HCT116 (cell line): ENCODE data around the gene TSPAN5. TPM values are rescaled to one million over a fixed set of nuclear protein-coding genes. Genes with fewer than 3 reads are reported as not detected.

ENCODE experiments used
- ATAC-seq: fragments of 200-7000 bp; cut with Tn5 transposase; 2 replicates; pipeline ENCODE4 v1.9.1; 2020; ENCODE audit warnings: mild to moderate bottlenecking, moderate library complexity
- BruUV-seq: library from RNA; stranded (reverse); fragments of 400-500 nt; replicated peaks from 2 replicates; lab custom pipeline; 2021; lab: Mats Ljungman, UMichigan
- CTCF ChIA-PET: fragments of 300-600 bp; sonication (Branson Sonifier 250); formaldehyde crosslinking; loops from one replicate; lab custom pipeline; 2021; ENCODE audit warnings: antibody characterized with exemption; lab: Charles Lee
- POLR2A ChIA-PET: fragments of 300-600, 350-600 bp; sonication (Branson Sonifier 250); formaldehyde crosslinking; loops from one replicate; lab custom pipeline; 2021; ENCODE audit warnings: antibody characterized with exemption; lab: Charles Lee
- RAD21 ChIA-PET, 2 experiments: fragments of 300-600 bp; sonication (Branson Sonifier 250); formaldehyde crosslinking; loops; one replicate each; lab custom pipeline; 2023; ENCODE audit warnings: low total read pairs in 2 of 2; ENCODE audit not compliant: uncharacterized antibody in 2 of 2, unreplicated experiment in 2 of 2, low non-redundant PET in 1 of 2; lab: Charles Lee
- DNase-seq: peaks from one replicate; pipeline ENCODE4 v3.0.0-alpha.2; 2010; ENCODE audit warnings: low read depth, low spot score
- H2AFZ ChIP-seq: fragments of 200-600 bp; shearing (Covaris generic), sonication (generic); 2 replicates; pipeline ENCODE4 v1.6.1; 2017; ENCODE audit warnings: low read depth, mixed run types, mixed read lengths, antibody characterized with exemption, low read length; ENCODE audit not compliant: poor library complexity, severe bottlenecking
- H3K27ac ChIP-seq: 2 replicates; pipeline ENCODE4 v1.5.1; 2012; ENCODE audit warnings: low read depth, low read length
- H3K27me3 ChIP-seq: fragments of 200-600 bp; sonication (generic); 2 replicates; pipeline ENCODE4 v1.6.1; 2016; ENCODE audit warnings: mixed run types, low read length, mixed read lengths; ENCODE audit not compliant: insufficient read depth
- H3K36me3 ChIP-seq, 2 experiments: fragments of 200-500 bp in 1 of 2; fragments of 200-600 bp in 1 of 2; sonication (Bioruptor generic) in 1 of 2; sonication (generic) in 1 of 2; 2 replicates each; pipeline versions ENCODE4 v1.5.1 to v1.6.1; 2014 to 2016; ENCODE audit warnings: low read length in 2 of 2, inconsistent platforms in 1 of 2, mixed read lengths in 1 of 2, mixed run types in 1 of 2; ENCODE audit not compliant: insufficient read depth in 2 of 2, control insufficient read depth in 1 of 2
- H3K4me1 ChIP-seq, 2 experiments: fragments of 200-600 bp in 1 of 2; sonication (generic) in 1 of 2; 2 replicates each; pipeline versions ENCODE4 v1.5.1 to v1.6.1; 2012 to 2017; ENCODE audit warnings: low read length in 2 of 2, inconsistent platforms in 1 of 2, mild to moderate bottlenecking in 1 of 2, mixed read lengths in 1 of 2, mixed run types in 1 of 2, moderate library complexity in 1 of 2; ENCODE audit not compliant: insufficient read depth in 2 of 2, control insufficient read depth in 1 of 2
- H3K4me2 ChIP-seq: fragments of 200-600 bp; sonication (generic); 2 replicates; pipeline ENCODE4 v1.6.1; 2017; ENCODE audit warnings: mixed run types, low read length, mixed read lengths
- H3K4me3 ChIP-seq, 2 experiments: fragments of 200-600 bp in 1 of 2; sonication (generic) in 1 of 2; replicated peaks in 1 of 2; 2 replicates each; pipeline ENCODE4 v1.5.1; 2011 to 2016; ENCODE audit warnings: low read length in 2 of 2, control low read depth in 1 of 2, low read depth in 1 of 2, mild to moderate bottlenecking in 1 of 2, mixed read lengths in 1 of 2, mixed run types in 1 of 2
- H3K79me2 ChIP-seq: fragments of 200-600 bp; sonication (generic); 2 replicates; pipeline ENCODE4 v1.6.1; 2017; ENCODE audit warnings: mild to moderate bottlenecking, mixed run types, low read length, moderate library complexity, mixed read lengths; ENCODE audit not compliant: insufficient read depth
- H3K9ac ChIP-seq: fragments of 200-600 bp; sonication (generic); 2 replicates; pipeline ENCODE4 v1.6.1; 2016; ENCODE audit warnings: low read length, mixed read lengths
- H3K9me2 ChIP-seq: fragments of 200-600 bp; sonication (generic), shearing (Covaris generic); 2 replicates; pipeline ENCODE4 v1.6.1; 2017; ENCODE audit warnings: mixed run types, mild to moderate bottlenecking, moderate library complexity; ENCODE audit not compliant: insufficient read depth
- H3K9me3 ChIP-seq, 2 experiments: fragments of 200-500 bp in 1 of 2; fragments of 200-600 bp in 1 of 2; sonication (Bioruptor generic) in 1 of 2; sonication (generic) in 1 of 2; 2 replicates each; pipeline ENCODE4 v1.6.1; 2014 to 2017; ENCODE audit warnings: low read length in 2 of 2, mixed read lengths in 2 of 2, inconsistent platforms in 1 of 2, low read depth in 1 of 2, mild to moderate bottlenecking in 1 of 2, mixed run types in 1 of 2, moderate library complexity in 1 of 2; ENCODE audit not compliant: control insufficient read depth in 1 of 2, insufficient read depth in 1 of 2
- H4K20me1 ChIP-seq: fragments of 200-600 bp; sonication (generic), shearing (Covaris generic); 2 replicates; pipeline ENCODE4 v1.6.1; 2017; ENCODE audit warnings: mixed run types, mild to moderate bottlenecking, moderate library complexity; ENCODE audit not compliant: insufficient read depth
- ATF3 ChIP-seq: IDR thresholded peaks from 2 replicates; pipeline ENCODE4 v1.6.1; 2012
- CBX3 ChIP-seq: IDR thresholded peaks from 2 replicates; pipeline ENCODE4 v1.6.1; 2012; ENCODE audit warnings: low read depth
- CEBPB ChIP-seq: IDR thresholded peaks from 2 replicates; pipeline ENCODE4 v1.6.1; 2012; ENCODE audit warnings: low read depth
- ELF1 ChIP-seq: IDR thresholded peaks from 2 replicates; pipeline ENCODE4 v1.6.1; 2012; ENCODE audit warnings: low read depth, borderline replicate concordance
- EZH2 ChIP-seq: fragments of 200-600 bp; sonication (generic); IDR thresholded peaks from 2 replicates; pipeline ENCODE4 v1.6.1; 2017; ENCODE audit warnings: antibody characterized with exemption, mixed run types
- EZH2phosphoT487 ChIP-seq: fragments of 200-600 bp; IDR thresholded peaks from 2 replicates; pipeline ENCODE4 v1.6.1; 2018; ENCODE audit warnings: antibody characterized with exemption, borderline replicate concordance
- FOSL1 ChIP-seq: IDR thresholded peaks from 2 replicates; pipeline ENCODE4 v1.6.1; 2012; ENCODE audit warnings: low read depth
- JUND ChIP-seq: IDR thresholded peaks from 2 replicates; pipeline ENCODE4 v1.6.1; 2012
- POLR2AphosphoS5 ChIP-seq: IDR thresholded peaks from 2 replicates; pipeline ENCODE4 v1.6.1; 2011; ENCODE audit warnings: mild to moderate bottlenecking, low read depth, low read length, moderate library complexity
- RAD21 ChIP-seq: IDR thresholded peaks from 2 replicates; pipeline ENCODE4 v1.6.1; 2012; ENCODE audit warnings: low read depth, mild to moderate bottlenecking
- SRF ChIP-seq: IDR thresholded peaks from 2 replicates; pipeline ENCODE4 v1.6.1; 2012; ENCODE audit warnings: low read depth
- ZBTB33 ChIP-seq: IDR thresholded peaks from 2 replicates; pipeline ENCODE4 v1.6.1; 2011; ENCODE audit warnings: mild to moderate bottlenecking, low read length, moderate library complexity; ENCODE audit not compliant: insufficient replicate concordance; ENCODE audit errors: extremely low read depth
- intact Hi-C: fragments of 100-400 bp; cut with micrococcal nuclease; formaldehyde crosslinking; loops from 2 replicates; pipeline ENCODE4 v1.10.0; 2022
- total RNA-seq: library from RNA; stranded (reverse); gene quantifications from one replicate; pipeline ENCODE4 v1.2.1, GENCODE V29; 2021; ENCODE audit not compliant: unreplicated experiment
- TF ChIP-seq, protein P1 (sequence below): IDR thresholded peaks from 2 replicates; pipeline ENCODE4 v1.6.1; 2012

Gene TSPAN5
- total RNA-seq, 1 experiment from 2014 or later = 56.8 TPM

DNA sequence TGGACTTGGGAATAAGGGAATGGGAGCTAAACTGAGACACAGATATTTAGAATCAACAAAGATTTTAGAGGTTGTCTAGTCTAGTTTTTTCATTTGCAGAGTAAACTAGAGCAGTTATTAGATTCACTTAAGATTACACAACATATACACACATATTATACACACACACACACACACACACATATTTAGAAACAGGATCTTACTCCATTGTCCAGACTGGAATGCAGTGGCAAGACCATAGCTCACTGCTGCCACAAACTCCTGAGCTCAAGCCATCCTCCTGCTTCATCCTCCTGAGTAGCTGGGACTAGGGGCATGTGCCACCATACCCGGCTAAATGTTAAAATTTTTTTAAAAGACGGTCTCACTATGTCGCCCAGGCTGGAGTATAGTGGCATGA is 127.8 kb downstream of the TSPAN5 start:
- no peak for DNase-seq
- H2AFZ ChIP-seq = no peak overlapping the region
- no peaks in the 10 kb centered on the region for H3K9me3 ChIP-seq
- H3K27ac ChIP-seq = no peak overlapping the region
- peaks cover 48% of the 10 kb centered on the region for H3K79me2 ChIP-seq
- BruUV-seq = no TSS peak
- ATAC-seq = no peak; the same call in 1 of the 2 replicates
- H4K20me1 ChIP-seq = no peaks in the 10 kb centered on the region; the same call in 1 of the 2 replicates
- no peak overlapping the region for H3K4me2 ChIP-seq
- TF ChIP-seq RAD21 = no peak
- no peak for TF ChIP-seq EZH2phosphoT487
- TF ChIP-seq ATF3 = no peak
- TF ChIP-seq ELF1 = no peak
- TF ChIP-seq JUND = no peak
- no peak for TF ChIP-seq CEBPB
- no peak for TF ChIP-seq FOSL1
- TF ChIP-seq SRF = no peak
- no peak for TF ChIP-seq POLR2AphosphoS5
- TF ChIP-seq, protein P1, sequence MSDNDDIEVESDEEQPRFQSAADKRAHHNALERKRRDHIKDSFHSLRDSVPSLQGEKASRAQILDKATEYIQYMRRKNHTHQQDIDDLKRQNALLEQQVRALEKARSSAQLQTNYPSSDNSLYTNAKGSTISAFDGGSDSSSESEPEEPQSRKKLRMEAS = no peak
- TF ChIP-seq CBX3 = no peak
- TF ChIP-seq EZH2 = no peak
- no peak for TF ChIP-seq ZBTB33
- H3K9ac ChIP-seq = no peak overlapping the region
- H3K4me1 ChIP-seq = peaks cover 0 to 42% of the 10 kb centered on the region in 2 experiments; a peak in 2 of 4 replicates
- ChIA-PET POLR2A (interaction anchor here (1.3 kb wide), 1 partner anchor 14 kb away, joined by 3 read pairs; no protein-coding TSS in a partner anchor), CTCF (no interaction called here), RAD21 (no interaction called here)
- no peaks in the 10 kb centered on the region for H3K36me3 ChIP-seq
- H3K9me2 ChIP-seq = no peaks in the 10 kb centered on the region
- H3K27me3 ChIP-seq = no peaks in the 10 kb centered on the region
- intact Hi-C loops = no loop called here
- H3K4me3 ChIP-seq = no peak overlapping the region
